Measurements from ENCODE around the gene REXO1.
A peak's percentile ranks its signal among the peaks of the same experiment; 100 is the strongest.

REXO1 gene

DNA sequence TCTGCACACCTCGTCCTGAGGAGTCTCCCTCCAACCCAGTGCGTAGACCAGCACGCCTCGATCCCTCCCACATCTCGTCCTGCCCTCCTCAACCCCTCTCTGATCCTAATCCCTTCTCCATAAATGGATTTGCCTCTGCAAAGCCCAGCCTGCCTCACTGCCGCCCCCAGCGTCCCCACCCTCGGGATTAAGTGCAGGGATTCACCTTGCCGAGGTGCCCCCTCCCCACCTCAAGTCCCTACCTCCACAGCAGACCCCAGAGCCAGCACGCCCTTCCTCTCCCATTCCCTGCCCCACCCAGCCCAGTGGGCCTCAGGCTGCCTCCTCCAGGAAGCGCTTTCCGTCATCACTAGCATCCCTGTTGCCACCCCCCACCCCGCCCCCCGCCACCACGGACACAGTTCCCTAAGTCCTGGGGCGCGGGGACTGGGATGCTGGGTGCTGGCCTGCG lies 11.1 kb upstream of the REXO1 start:
- DNase-seq: no peak

DNA sequence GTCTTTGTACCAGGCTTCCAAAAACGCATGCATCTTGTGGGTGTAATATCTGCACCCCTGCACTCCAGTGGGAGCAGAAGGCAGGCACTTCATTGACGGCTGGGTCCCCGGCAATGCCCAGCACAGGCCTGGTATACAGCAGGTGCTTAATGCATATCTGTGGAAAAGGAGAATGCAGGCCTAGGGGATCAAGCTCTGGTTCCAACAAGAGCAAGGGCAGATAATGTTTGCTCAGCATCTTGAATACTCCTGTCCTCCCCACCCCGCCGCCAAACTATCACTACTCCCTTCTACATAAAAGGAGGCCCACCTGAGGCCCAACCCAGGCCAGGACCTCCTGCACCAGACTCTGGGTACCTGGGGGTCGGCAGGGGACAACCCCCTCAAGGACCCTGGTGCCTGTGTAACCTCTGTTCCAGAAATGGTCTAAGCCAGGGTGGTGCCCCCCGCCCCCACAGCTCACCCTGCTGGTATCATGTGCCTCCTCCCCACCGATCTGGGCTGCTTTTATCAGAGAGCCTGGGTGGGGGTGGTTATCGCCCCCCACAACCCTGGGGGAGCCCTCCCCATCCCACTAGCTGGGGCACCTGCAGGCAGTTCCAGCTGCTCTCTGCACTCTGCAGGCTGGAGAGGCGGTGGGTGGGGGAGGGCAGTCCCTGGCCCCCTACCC lies 10.3 kb upstream of the REXO1 start:
- DNase-seq: no peak

DNA sequence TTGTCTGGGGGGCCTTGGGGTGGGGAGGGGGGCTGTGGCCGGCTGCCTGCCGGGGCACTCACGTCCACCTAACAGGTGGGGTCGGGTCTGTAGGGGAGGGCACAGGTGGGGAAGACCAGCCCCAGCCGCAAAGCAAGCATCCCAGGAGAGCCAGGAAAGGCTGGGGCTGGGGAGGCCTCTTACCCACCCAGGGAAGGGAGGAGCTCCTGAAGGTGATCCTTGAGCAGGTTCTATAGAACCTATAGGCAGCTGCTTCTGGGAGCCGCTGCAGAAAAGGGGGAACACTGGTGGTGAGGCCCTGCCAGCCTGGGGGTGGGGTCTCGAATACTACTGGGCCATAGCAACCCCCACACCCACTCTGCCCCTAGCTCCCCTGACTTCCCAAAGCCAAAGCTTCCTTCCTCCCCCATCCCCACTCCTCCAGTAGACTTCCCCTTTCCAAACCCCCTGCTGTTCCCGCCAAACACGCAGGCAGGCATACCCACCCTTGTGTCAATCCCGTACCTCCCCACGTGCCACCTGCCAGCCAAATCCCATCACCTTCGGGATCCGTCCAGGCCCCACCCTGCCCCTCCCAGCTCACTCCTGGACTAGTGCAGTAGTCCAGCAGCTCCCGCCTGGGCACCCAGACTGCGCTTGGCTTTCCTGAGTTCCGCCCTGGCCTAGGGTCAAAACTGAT lies 9.5 kb upstream of the REXO1 start:
- DNase-seq: no peak

- no peak for DNase-seq
Measured at GRCh38 chr19:1856698-1857603, 8.7 kb upstream of the REXO1 start.

DNA sequence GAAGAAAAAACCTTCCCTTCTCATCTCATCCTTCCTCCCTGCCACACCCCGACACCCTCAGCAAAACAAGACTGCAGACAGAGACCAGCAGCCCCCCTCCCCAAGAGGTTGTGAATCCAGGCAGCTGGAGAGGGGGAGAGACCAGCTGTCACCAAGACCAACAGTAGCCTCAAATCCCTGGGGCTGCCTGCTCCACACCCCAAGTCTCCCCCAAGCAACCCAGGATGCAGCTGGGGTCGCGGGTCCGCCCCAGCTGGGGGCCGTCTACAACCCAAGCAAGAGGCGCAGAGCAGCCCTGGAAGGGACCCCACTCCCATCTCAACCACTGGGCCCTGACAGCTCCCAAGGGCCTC lies 8.0 kb upstream of the REXO1 start:
- DNase-seq: no peak

- DNase-seq: no peak
Measured at GRCh38 chr19:1855828-1856255, 7.6 kb upstream of the REXO1 start.

DNA sequence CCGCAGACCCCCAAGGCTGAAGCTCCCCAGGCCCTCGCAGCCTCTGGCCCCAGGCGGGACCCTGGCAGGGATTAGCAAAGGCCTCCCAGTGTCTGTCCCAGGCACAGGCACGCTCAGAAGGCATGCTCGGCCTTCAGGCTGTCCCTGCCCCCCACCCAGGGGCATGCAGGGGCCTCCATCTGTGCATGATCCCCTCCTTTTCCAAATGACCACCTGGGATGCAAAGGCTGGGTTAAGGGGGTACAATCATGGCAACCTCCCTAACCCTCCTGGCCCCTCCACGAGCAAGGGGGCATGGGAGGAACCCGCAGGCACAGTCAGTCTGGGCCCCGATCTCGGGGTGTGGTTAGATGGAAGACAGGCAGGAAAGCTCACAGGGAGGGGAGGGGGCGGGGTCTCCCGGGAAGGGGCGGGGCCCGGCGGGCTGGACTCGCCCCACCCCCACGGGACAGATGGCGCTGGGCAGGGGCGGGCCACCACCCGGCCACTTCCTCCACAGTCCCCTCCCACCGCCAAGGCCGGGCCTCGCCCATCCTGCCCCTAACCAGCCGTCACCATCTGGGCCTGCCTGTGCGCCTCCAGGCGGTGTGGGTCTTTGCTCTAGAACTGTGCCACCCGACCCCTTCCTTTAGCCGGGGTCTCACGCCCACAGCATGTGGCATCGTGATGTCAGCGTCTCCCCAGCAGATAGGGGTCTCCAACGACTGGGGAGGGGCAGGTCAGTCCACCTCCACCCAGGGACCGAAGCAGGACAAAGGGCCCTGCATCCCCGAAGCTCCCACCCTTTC lies 7.0 kb upstream of the REXO1 start:
- DNase-seq: peak in 1 of 2 experiments; percentile 39

DNA sequence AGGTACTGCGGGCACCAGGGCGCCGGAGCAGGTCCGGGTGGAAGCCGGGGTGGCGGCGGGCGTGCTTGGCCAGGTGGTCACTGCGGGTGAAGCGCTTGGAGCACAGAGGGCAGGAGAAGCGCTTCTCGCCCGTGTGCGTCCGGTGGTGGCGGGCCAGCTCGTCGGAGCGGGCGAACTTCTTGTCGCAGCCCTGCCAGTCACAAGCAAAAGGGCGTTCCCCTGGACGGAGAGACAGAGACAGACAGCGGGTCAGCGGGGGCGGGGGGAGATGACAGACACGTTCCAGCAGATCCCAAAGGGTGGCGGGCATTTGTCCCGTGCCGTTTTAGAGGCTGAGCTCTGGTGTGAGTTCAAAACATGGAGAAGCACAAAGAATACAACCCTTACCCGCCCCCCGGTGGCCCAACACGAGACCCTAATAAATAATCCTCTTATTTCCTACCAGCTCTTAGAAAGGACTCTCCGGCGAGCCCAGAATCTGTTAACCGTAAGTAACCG lies 6.3 kb upstream of the REXO1 start:
- no peak for DNase-seq

DNA sequence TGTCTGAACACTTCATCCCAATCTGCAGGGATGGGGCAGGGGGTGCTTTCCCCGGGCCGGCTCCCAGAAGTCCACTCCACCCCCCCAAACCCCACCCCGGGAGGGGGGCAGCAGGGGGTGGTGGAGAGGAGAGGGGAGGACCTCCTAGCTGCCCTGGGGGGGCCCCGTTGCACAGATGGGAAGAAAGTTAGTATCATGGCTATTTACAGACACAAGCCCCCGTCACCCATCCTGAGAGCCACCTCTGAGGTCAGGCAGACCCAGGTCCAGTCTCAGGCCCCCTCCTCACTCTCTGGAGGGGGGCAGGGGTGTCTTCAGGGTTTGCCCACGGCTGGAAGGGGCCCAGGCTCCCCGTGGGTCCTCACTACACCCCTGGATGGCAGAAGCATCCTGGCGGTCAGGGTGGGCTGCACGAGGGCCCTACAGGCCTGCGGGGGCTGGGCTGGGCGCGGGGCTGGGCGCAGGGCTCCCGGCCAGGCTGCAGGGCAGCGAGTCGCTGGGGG lies 5.8 kb upstream of the REXO1 start:
- DNase-seq: no peak

- peak in 1 of 2 experiments; percentile 50 for DNase-seq
Measured at GRCh38 chr19:1853295-1854038, 5.2 kb upstream of the REXO1 start.

DNA sequence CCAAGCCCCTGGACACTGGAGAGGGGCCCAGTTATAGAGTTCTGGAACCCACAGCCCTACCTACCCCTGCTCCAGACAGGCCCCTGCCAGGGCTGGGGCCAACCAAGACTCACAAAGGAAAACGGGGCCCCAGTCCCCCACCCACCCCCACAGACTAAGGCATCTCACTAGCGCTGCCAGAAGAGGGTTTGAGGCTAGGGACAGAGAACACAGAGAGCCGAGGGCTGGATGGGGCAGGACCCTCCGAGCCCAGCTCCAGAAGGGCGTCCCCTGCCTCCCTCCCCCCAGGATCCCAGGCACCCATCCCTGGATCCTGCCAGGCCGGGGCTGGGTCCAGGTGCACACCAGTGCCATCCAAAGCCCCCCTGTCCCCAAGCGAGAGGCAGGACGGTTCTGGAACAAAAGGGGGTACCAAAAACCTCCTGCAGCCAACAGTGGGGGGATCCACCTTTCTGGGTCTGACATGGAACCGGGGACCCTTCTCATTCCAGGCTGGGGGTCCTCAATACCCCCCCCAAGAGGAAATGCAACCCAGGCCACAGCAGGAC lies 4.4 kb upstream of the REXO1 start:
- no peak for DNase-seq

- no peak for DNase-seq
Measured at GRCh38 chr19:1851654-1852580, 3.6 kb upstream of the REXO1 start.

DNA sequence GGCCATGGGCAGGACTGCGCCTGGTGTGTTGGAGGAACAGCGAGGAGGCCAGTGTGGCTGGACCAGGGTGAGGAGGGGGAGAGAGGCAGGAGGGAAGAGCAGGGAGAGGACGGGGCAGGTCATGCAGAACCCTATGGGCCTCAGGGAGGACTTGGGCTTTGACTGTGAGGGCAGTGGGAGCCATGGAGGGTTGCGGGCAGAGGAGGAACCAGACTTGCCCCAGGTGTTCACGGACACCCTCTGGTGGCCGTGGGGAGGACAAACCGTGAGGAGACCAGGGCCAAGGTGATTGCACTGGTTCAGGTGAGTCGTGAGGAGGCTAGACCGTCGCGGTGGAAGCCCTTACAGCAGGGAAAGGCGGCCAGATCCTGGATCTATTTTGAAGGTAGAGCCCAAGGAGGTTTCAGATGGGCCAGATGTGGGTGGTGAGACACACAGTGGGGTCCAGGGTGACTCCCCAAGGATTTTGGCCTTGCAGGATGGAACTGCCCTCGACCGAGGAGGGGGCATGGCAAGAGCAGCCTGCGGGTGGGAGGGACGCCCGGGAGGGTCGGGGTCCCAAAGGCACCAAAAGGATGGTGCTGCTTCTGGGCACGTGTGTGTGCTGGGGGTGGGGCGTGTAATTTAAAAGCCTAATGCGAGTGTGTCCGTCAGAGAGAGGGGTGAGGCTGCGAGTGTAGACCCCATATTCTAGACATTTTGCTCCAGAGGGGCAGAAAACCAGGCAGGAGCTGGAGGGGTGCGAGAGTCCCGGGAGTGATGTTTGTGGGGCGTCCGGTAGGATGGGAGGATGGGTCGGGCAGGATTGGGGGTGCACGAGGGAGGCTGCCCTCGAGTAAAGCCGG lies 2.7 kb upstream of the REXO1 start:
- DNase-seq: no peak

- no peak for DNase-seq
Measured at GRCh38 chr19:1849886-1850398, 1.7 kb upstream of the REXO1 start.

DNA sequence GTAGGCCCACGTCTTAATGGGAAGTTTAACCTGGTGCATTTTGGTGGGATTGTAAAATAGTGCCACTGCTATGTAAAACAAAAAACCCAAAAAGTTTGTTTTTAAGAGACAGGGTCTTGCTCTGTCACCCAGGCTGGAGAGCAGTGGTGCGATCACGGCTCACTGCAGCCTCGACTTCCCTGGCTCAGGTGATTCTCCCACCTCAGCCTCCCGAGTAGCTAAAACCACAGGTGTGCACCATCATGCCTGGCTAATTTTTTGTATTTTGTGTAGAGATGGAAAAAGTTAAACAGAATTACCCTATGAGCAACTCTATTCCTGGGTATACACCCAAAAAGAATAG lies 820 bp upstream of the REXO1 start:
- DNase-seq: no peak

- DNase-seq: no peak
Measured at GRCh38 chr19:1847684-1848398, 442 bp downstream of the REXO1 start.

- DNase-seq: no peak
Measured at GRCh38 chr19:1847348-1847683, 967 bp downstream of the REXO1 start.

DNA sequence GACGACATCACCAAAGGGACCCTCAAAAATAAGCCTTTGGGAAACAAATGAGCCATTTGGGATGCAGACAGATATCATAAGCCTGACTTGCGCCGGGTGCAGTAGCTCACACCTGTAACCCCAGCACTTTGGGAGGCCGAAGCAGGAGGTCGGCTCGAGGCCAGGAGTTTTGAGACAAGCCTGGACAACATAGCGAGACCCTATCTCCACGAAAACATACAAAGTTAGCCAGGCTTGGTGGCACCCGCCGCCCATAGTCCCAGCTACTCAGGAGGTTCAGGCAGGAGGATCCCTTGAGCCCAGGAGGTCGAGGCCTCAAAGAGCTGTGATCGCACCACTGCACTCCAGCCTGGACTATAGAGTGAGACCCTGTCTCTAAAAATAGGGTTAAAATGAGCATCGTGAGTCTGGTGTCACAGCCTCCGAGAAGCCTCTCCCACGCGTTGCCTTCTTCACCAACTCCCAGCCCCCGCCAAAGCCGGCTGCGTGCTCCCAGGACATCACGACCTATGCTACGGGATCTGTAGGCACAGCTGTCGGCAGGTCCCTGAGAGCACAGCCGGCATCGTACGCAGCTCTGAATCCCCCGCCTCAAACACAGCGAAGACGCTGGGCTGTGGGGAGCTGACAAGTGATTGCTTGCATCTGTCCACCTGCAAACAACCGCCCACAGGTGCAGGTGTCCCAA lies 1.6 kb downstream of the REXO1 start:
- DNase-seq: no peak

Measured in NCI-H446 (cell line).